K562 (cell line): ENCODE results near the gene SLC5A6. TPM values are rescaled to one million over a fixed set of nuclear protein-coding genes. Genes with fewer than 3 reads are reported as not detected.

Experiments used
- BRF1 ChIP-seq: IDR thresholded peaks from 3 replicates; pipeline ENCODE4 v1.6.1; 2011; ENCODE audit warnings: borderline replicate concordance, mild to moderate bottlenecking; ENCODE audit not compliant: insufficient read length; ENCODE audit errors: extremely low read depth
- CBX5 ChIP-seq: IDR thresholded peaks from 2 replicates; pipeline ENCODE4 v1.6.1; 2014; ENCODE audit warnings: low read depth, borderline replicate concordance
- ETV1 ChIP-seq: fragments of 450-650 bp; conservative IDR thresholded peaks from 2 replicates; pipeline ENCODE4 v1.6.1; 2016; ENCODE audit warnings: missing genetic modification characterization, control low read depth, low read depth, missing compliant biosample characterization
- HDAC8 ChIP-seq: fragments of 450-650 bp; IDR thresholded peaks from 2 replicates; pipeline ENCODE4 v1.6.1; 2016; ENCODE audit warnings: mild to moderate bottlenecking, missing genetic modification characterization, moderate library complexity, missing compliant biosample characterization
- HINFP ChIP-seq: fragments of 450-650 bp; conservative IDR thresholded peaks from 2 replicates; pipeline ENCODE4 v1.6.1; 2016; ENCODE audit warnings: missing genetic modification characterization, low read depth, mild to moderate bottlenecking, control low read depth, missing compliant biosample characterization
- MCM3 ChIP-seq: fragments of 450-650 bp; IDR thresholded peaks from 2 replicates; pipeline ENCODE4 v1.6.1; 2016
- TCF7L2 ChIP-seq: fragments of 150-350 bp; IDR thresholded peaks from 2 replicates; pipeline ENCODE4 v1.6.1; 2016; ENCODE audit warnings: low read depth, mild to moderate bottlenecking, low read length, moderate library complexity
- ZBTB9 ChIP-seq: fragments of 450-650 bp; formaldehyde crosslinking; IDR thresholded peaks from 2 replicates; pipeline ENCODE4 v1.4.0; 2020; ENCODE audit warnings: mild to moderate bottlenecking, moderate library complexity
- ZC3H8 ChIP-seq: fragments of 450-650 bp; IDR thresholded peaks from 2 replicates; pipeline ENCODE4 v1.6.1; 2017
- ZFX ChIP-seq: sonication (generic); formaldehyde crosslinking; IDR thresholded peaks from 2 replicates; pipeline ENCODE4 v1.8.0; 2022; ENCODE audit warnings: mild to moderate bottlenecking, missing genetic modification reagents, moderate library complexity
- ZNF561 ChIP-seq: fragments of 450-650 bp; formaldehyde crosslinking; conservative IDR thresholded peaks from 2 replicates; pipeline ENCODE4 v1.4.0; 2020; ENCODE audit warnings: mild to moderate bottlenecking, moderate library complexity
- polyA plus RNA-seq, 8 experiments: library from polyadenylated mRNA; depleted of rRNA in 4 of 8; stranded (reverse) in 5 of 8; unstranded in 3 of 8; fragments of >200 nt; fragmentation: Nextera tagmentation in 2 of 8; fragmentation: Illumina TruSeq in 1 of 8; extraction: Ambion mirVana in 2 of 8; extraction: Trizol in 1 of 8; gene quantifications; 2 replicates each; pipeline versions ENCODE4 v1.2.1 to v1.2.3, GENCODE V29; 2011 to 2014; ENCODE audit warnings: inconsistent platforms in 1 of 8, missing spikeins in 1 of 8
- total RNA-seq, 7 experiments: library from RNA; depleted of rRNA in 6 of 7; stranded (reverse); fragments of >200 nt in 6 of 7; fragmentation: Illumina TruSeq in 2 of 7; extraction: Trizol in 2 of 7; gene quantifications; 2 replicates each; pipeline versions ENCODE4 v1.2.1 to v1.2.3, GENCODE V29; 2011 to 2021; ENCODE audit warnings: low replicate concordance in 1 of 7

The SLC5A6 gene
- total and polyA plus RNA-seq, 9 of the 15 experiments (the other 6 are each of a cell fraction or from before 2014, with no cell fraction given) = 32.6 to 137 (median 107) TPM

- no peak for TF ChIP-seq HINFP
- no peak for TF ChIP-seq CBX5
- no peak for TF ChIP-seq ZBTB9 (CRISPR knock-in tag)
- no peak for TF ChIP-seq ZFX
- no peak for TF ChIP-seq ZC3H8
- TF ChIP-seq BRF1 = no peak
- no peak for TF ChIP-seq ZNF561 (CRISPR knock-in tag)
- TF ChIP-seq ETV1 (tag) = no peak
- no peak for TF ChIP-seq TCF7L2
- TF ChIP-seq HDAC8 (tag) = no peak
- no peak for TF ChIP-seq MCM3
Observed at GRCh38 chr2:27225526-27225925, 13.5 kb upstream of the SLC5A6 start (continued).
